Gastroesophageal sphincter (tissue), 3 donors: ENCODE data around the gene NEK11.

ENCODE experiments used
- POLR2A ChIP-seq, 2 donors: fragments of 450-650 bp; IDR thresholded peaks; one replicate each; pipeline ENCODE4 v1.6.1; 2017; ENCODE audit warnings: antibody characterized with exemption in 2 of 2, mild to moderate bottlenecking in 2 of 2, moderate library complexity in 1 of 2
- TF ChIP-seq, protein P1 (sequence below), 4 experiments: fragments of 200-600 bp in 2 of 4; fragments of 450-650 bp in 2 of 4; sonication (generic) in 1 of 4; IDR thresholded peaks; one replicate each; pipeline ENCODE4 v1.5.1; 2017 to 2019; ENCODE audit warnings: antibody characterized with exemption in 4 of 4, mild to moderate bottlenecking in 2 of 4, moderate library complexity in 2 of 4

DNA sequence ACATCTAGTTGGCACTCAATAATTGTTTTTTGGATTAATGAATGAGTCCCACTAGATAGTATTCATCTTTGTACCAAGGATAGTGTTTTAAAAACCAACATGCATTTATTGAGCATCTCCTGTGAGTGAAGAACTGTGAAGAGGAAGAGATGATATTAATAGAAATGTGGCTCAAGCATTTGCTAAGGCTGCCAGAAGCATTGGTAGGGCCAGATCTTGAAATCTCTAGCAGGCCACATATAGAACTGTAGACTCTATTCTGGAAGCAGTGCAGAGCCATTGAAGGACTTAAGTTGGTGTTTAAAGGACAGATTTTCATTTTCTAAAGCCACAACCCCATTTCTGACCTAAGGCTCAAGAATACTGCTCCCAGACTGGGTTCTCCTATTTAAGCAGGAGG is 99.0 kb downstream of the NEK11 start:
- TF ChIP-seq POLR2A (IDR thresholded peaks at IDR 0.05), result no peak
- TF ChIP-seq, protein P1, sequence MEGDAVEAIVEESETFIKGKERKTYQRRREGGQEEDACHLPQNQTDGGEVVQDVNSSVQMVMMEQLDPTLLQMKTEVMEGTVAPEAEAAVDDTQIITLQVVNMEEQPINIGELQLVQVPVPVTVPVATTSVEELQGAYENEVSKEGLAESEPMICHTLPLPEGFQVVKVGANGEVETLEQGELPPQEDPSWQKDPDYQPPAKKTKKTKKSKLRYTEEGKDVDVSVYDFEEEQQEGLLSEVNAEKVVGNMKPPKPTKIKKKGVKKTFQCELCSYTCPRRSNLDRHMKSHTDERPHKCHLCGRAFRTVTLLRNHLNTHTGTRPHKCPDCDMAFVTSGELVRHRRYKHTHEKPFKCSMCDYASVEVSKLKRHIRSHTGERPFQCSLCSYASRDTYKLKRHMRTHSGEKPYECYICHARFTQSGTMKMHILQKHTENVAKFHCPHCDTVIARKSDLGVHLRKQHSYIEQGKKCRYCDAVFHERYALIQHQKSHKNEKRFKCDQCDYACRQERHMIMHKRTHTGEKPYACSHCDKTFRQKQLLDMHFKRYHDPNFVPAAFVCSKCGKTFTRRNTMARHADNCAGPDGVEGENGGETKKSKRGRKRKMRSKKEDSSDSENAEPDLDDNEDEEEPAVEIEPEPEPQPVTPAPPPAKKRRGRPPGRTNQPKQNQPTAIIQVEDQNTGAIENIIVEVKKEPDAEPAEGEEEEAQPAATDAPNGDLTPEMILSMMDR (IDR thresholded peaks at IDR 0.05), result no peak
